GM19238 (cell line): ENCODE measurements around the gene FOS.

Experiments used
- DNase-seq: peaks from one replicate; pipeline ENCODE4 v3.0.0; 2011; ENCODE audit warnings: low spot score; ENCODE audit not compliant: insufficient read length

Gene FOS

DNA sequence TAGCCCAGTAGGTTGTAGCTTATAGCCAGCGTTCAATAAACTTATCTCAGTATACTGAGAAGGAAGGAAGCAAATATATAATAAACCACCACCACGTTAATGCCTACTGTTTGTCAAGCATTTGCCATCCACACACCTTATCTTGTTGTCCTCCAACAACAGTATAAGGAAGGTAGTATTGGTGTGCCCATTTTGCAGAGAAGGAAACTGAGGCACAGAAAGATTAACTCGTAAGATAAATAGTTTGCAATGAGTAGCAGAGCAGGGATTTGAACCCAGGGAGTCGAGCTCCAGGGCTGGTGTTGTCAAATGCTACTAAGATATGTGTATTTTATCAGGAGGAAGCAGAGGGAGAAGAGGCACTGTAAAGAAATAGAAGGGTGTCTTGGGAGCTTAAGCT, 27.8 kb upstream of the FOS start:
- DNase-seq, result no peak

DNA sequence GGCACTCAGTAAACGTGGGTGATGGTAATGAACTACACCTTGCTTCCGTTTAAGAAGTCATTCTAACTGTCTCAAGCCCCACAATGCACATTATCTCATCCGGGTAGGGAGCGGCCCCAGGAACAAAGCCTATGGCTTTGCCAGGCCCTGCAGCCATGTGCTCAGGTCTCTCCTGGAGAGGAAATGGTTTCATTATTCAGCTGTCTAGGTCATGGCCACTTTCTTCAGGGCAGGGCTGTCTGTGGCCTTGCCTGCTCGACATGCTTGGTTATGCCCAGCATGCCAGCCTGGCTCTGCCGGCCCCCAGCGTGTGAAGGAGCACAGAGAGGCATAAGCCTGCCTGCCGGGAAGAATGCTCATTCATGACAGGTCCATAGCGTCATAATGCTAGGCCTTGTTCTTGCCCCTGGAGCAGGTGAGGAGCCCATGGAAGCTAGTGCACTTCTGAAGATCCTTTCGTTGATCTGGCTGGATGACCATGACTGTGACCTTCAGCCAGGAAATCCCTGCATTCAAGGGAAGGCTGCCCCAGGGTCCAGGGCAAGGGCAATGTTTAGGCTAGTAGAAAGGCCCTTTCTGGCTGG, 26.3 kb upstream of the FOS start:
- no peak for DNase-seq

DNA sequence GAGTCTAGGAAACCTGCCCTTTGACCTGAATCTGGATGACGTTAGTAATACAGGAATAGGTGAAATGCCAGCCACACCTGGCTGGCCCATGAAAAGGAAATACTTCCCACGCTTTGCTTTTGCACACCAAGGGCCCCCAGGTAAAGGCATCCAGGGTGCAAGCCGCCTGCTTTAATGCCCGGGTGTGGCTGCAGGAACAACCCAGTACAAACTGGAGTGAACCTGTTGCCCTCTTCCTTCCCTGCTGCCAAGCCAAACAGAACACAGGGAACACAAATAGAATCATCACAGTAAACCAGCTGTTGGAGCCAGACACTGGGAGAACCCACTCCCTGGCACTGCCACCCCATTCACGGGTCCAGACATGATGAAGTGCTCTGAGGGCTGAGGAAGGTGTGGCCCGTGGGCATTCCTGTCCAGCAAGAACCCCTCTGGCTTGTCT, 24.2 kb upstream of the FOS start:
- DNase-seq, result no peak

DNA sequence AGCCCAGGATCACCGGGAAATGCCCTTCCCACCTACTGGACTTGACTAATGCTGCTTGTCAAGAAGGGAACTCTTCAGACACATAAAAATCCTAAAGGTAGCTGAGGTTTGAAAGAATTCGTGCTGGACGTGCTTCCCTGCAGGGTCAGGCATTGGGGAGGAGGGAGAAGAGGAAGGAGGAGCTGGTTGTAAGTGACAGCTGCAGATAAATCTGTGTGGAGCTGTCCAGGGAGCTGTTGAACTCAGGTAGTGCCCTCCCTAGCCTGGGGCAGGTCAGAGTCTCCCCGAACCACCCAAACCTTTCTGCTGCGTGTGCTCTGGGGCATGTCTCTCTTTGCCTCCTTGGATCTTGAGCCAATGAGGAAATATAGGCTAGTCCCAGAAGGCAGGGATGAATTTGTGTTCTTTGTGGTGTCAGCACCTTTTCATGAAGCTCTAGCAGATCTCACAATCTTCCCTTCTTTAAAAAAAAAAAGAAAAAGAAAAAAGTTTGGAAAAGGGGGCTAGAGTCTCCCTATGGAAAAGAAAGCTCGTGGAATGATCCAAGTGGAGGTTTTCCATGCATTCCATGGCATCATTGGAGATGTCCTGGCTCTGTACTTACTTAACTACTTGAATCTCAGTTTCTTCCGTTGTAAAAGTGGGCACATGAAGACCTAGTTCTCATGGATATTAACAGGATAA, 23.6 kb upstream of the FOS start:
- no peak for DNase-seq

DNA sequence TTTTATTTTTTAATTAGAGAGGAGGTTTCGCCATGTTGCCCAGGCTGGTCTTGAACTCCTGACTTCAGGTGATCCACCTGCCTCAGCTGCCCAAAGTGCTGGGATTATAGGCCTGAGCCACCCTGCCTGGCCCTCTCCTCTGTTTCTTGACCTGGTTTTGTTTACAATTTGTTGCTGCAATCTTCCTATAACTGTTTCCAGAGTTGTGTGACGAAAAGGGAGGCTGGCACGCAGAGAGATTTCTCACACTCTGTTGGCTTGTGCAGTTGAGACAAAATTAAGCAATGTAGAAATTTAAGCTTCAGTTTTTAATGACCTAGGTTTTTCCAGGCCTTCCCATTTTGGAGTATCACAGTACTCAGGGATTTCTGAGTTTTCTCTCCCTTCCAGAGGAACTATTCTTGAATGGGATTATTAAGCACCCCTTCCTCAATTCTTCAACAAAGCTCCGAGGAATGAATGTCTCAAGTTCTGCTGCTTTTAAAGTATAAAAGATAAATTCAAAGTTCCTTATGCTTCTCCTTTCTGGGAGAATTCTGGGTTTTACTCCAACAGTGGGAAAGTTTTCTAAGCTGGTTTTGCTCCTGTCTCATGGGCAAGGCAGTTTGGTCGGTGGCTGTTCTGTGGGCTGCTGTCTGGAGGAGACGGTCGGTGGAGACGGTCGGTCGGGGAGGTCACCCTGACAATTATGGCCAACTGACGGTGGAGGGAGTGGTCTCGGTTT, 20.4 kb upstream of the FOS start:
- no peak for DNase-seq

DNA sequence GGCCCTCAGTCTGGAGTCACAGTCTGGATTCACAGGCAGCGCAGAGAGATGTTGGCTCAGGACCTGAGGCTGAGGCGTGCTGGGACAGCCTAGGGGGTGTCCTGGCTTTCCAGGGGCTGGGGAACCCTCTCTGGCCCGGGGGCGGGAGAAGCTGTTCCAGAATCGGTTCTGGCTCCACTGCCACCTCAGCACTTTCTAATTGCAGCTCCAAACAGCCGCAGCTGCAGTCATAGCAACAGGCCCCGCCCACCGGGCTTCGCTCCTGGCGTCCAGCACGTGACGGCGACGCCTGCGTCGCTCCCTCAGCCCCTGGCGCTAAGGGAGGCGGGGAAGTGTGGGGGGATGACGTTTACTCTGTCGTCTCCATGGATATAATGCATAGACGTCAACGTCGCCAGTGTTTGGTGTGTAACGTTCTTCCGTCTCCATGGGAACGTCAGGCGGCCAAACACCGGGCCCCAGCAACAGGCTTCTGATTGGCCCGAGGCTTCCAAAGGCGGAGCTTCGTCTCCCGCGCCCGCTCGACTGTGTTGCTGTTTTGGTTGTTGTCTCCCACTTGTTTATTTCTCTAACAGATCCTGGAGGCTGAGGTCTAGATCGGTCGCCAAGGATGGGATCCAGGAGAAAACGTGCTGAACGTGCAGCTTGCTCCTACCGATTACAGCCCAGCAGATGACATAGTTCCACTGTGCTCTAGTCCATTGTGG, 19.7 kb upstream of the FOS start:
- peak; percentile 83 for DNase-seq

DNA sequence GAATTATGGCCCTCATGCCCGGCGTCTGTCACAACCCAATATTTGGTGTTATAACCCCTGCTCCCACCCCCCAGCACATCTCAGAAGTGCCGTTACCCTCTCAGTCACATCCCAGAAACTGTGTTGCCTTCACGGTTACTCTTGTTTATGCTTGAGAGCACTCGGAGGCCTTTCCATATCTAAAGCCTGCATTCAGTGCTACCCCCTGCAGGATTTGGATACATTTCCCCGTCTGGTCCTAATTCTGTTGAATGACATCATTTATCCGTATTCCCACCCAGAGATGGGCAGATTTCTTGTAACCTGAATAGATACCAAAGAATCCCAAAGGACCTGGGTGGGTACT, 19.1 kb upstream of the FOS start:
- no peak for DNase-seq

DNA sequence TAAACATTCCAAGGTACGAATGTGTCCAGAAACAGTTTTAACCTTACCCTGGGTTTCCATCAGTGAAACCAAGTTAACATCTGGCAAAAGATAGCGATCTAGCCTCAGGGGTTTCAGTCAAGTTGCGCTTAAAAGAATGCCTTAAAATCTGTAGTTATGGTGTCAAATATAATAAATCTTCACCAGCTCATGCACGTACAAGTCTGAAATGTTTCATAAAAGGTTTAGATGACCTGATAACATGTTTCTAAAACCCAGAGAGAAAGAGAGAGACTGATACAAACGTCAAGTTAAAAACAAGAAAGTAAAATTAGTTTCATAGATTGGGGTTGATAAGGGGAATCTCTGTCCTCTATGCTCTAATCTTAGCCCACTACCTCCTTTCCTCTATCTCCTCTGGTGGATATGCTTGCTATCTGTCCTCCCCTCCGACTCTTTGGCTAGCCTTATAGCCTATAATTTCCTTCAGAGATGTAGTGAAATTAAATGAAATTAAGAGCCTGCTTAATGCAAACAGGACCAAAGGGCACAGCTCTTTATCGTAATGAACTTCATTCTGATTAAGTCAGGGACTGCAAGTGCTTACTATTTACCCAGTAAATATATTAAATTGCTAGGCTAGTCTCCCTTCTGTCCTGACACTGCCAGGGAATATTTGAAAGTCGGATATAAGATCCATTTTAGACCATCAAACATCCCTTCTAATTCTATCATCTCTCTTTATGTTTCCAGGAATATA, 18.4 kb upstream of the FOS start:
- DNase-seq, result no peak

DNA sequence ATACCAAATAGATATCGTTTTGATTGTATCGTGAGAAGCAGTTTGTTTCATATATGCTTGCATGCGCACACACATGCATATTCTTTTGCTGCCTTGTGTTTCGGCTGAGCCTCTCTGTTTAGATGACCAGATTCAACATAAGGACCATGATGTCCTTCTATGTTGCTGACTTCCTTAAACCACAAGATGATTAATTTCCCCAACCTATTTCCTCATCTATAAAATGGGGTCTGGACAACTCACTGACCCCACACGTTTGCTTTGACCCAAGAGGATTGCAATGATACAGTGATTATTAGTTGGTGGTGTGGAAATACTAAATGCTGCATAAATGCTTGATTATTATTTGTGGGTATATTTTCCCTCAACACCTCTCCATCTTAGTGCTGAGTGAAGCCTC, 16.8 kb upstream of the FOS start:
- DNase-seq, result no peak

DNA sequence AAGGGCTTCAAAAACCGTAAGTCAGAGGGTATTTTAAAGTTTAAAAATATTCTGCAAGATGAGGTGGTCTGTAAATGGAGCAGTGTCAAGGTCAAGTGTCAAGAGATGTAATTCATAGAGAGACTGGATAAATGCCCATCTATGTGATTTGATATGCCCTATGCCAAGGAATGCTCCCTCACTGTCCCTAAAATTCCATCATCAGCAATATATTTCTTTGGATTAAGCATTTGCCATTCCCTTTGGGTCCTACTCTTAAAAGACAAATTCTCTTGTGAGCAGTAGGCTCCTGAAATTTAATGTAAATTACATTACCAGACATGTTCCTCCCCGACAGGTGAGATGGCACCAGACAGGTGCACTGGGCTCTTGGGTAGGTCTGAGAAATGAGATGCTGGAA, 16.0 kb upstream of the FOS start:
- DNase-seq, result no peak

DNA sequence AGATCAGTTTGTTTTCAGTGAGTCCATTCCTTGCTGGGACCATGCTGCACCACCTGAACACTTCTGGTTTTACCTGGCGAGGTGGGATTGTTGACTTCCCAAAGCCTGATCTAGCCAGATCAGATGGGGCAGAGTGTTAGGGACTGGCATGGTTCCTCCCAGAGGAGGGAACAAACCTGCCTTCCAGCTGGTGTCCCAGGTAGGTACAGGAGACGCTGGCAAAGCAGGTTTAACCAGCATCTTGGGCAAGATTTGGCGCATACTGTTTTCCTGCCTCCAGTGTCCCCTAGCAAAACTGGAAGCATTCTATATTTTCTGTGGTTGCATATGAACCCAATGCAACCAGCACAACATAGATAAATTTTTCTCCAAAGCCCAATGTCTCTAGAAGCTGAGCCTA, 14.6 kb upstream of the FOS start:
- no peak for DNase-seq

DNA sequence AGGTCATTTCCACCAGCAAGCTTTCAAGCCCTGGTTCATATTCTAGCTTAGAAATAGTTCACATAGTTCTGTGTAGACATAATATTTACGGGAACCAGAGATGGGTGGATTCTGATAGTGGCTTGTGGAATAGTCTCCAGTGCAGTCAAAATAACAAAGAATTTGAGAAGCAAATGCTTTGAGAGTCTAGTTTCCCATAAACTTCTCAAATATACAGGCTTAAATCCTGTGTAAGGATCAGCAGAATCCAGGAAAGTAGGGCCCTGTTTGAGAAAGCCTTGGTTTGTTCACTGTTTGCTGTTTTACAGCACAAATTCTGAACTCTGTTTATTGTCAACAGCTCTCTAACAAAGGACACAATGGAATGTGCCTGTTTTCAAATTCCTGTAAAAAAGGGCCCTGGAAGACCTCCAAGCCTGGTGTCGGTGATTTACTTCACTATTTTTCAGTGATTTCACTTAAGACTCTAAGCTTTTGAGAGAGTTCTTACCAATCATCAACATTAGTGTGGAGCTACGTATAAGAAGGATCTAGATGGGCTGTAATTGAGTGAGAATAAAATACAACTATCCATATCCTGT, 11.4 kb upstream of the FOS start:
- no peak for DNase-seq

DNA sequence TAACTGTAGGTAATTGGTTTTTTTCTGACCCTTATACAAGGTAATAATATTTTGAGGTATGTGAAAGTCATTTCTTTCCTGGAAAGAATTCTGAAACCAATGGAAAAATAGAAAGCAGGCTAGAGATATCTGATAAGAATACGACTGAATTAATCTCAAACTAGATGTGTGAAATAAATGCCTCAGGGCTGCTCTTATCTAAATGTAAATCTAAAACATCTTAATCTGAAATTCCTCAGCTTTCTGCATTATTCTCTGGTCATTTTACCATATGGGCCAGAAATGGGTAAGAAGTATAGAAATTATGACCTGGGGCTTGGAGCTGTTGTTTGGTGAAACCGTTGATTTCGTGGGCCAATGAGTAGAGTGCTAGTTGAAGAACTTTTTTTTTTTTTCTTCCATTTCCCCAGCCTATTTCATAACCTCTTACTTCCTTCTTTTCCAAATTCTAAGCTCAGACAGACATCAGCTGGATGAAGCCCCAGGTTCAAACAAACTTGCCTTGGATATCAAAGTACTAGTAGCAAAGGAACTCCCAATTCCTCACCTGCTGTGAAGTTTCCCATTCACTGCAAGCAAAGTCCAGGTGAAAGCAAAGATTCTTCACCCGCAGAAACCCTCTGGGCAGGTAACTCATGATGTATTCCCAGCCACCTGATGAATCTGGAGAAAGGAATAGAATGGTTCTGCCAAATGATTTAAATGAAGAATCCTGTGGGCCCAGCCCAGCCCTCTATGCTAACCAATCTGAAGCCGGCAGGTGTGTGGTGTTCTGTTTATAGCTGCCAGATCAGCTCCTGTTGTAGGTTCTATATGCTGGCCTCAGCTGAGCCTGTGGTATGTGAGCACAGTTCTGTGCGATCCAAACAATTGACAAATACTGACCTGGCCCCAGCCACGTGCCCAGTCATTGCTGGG, 9.7 kb upstream of the FOS start:
- DNase-seq, result no peak

DNA sequence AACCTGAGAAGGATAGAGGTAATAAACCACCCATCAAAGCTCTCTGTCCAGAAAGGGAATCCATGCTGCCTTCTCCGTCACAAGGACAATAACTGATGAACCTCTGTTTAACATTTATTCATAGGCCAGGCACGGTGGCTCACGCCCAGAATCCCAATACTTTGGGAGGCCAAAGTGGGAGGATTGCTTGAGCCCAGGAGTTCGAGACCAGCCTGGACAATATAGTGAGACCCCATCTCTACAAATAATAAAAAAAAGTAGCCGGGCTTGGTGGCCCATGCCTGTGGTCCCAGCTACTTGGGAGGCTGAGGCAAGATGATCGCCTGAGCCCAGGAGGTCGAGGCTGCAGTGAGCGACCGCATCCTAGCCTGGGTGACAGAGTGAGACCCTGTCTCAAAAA, 7.1 kb upstream of the FOS start:
- DNase-seq, result no peak

DNA sequence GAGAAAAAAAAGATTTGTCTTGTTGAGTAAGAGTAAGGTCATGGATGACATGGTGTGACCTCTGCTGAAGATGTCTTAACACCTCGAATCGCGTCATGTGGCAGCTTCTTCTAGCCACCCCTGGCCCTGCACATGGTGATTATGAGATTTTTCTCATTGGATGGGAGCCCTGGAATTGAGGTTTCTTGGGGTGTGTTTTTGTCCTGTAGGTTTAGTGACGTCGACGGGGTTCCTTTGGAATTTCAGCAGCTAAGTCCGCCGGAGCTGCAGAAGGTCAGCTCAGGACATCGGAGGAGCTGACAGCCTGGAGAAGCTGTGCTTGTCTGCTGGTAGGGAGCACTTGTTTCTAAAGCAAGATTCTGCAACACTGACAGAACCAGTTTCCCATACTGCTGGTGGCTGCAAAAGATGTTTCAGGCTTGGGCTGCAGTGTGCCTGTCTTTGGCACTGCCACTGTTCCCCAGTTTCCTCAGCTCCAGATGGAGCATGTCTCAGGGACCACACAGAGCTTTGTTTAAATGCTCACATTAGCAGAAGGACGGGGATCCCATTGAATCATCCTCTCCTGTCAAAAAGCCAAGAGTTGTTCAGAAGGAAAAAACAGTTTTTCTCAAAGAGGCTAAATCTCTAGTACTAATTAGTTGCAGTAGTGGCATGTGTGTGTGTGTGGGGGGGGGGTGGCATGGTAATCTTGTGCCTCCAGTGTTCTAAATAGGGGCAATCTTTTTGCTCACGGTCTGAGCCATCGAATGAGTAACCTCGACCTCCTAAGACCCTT, 5.2 kb upstream of the FOS start:
- DNase-seq, result no peak

DNA sequence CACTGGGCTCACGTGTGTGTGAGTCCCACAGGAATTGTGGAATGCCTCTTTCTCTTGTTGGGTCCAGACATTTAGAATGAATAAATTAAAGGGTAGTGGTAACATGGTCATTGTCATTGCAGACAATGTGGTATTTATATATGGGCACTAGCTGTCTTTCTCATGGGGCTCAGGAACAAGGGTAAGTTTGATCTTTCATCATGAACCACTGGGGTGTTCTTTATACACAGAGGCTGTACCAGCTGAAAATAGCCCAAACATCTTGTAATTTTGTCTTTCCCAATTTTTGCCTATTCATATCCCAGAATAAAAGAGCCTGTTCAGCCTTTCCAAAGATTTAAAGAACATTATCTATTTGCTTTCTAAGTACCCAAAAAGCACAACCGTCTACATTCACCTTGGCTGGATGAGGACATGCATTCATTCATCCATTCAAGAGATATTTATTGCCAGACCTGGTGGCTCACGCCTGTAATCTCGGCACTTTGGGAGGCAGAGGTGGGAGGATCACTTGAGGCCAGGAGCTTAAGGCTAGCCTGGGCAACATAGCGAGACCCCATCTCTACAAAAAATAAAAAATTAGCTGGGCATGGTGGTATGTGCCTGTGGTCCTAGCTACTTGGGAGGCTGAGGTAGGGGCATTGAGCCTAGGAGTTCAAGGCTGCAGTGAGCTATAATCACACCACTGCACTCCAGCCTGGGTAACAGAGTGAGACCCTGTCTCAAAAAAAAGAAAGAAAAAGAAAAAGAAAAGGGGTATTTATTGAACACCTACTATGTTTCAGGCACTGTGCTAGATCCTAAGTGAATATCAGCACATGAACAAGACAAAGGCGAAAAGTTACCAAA, 4.4 kb upstream of the FOS start:
- no peak for DNase-seq

DNA sequence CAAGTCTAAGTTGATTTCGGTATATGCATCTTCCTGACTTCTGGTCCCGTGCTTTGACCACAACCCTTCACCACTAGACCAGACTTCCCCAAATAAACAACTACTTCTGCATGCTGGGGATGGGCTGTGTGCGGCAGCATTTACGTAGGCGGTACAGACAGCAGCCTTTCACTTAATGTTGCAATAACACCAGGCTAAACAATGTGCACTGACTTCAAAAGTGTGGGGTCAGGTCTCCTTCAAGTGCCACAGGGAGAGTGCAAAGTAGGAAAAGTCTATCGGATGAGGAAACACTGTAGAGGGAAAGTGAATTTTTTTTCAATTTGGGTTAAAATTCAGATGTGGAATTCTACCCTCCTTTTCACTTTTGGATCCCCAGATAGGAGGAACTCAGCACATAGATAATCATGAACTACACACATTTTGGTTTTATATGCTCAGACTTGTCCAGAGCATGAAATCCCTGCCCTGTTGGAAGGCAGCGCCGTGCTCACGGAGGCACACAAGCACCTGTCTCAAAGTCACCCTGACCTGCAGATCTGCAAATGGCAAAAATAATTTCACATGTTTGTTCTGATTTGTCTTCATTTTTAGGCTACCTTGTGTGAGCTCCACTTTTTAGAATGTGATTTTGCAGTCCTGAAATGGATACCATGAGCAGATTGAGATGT, 3.6 kb upstream of the FOS start:
- DNase-seq, result no peak

DNA sequence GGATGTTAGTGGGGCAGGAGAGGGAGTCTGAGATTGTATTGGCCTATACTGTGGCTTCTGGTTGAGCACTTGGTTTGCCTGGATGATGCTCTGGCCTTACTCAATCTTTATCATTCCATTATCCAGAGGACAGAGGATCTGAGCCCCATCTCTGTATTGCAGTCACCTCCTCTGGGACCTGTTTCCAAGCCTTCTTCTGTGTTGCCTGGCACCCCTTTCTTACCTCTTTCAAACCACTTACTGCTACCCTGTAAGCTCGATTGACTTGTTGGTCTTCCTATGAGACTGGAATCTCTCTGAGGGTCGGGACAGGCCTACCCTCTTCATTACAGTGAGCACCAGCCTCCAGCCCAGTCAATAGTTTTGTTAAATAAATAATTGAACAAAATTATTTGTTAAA, 3.0 kb upstream of the FOS start:
- DNase-seq, result no peak
